Raji (cell line): ENCODE measurements around the gene BTBD9.

Experiments
- POLR2A ChIP-seq: IDR thresholded peaks from 2 replicates; pipeline ENCODE4 v1.6.1; 2011; ENCODE audit warnings: low read depth, low read length, control low read depth; ENCODE audit not compliant: insufficient read depth

The BTBD9 gene

GRCh38 chr6:38192487-38192886 is 447.2 kb downstream of the BTBD9 start:
- TF ChIP-seq POLR2A: no peak

- no peak for TF ChIP-seq POLR2A
Measured at GRCh38 chr6:38192011-38192410, 447.7 kb downstream of the BTBD9 start.

- TF ChIP-seq POLR2A: no peak
Measured at GRCh38 chr6:38191418-38191817, 448.3 kb downstream of the BTBD9 start.

GRCh38 chr6:38188677-38189335 is 450.9 kb downstream of the BTBD9 start:
- no peak for TF ChIP-seq POLR2A

- TF ChIP-seq POLR2A: no peak
Measured at GRCh38 chr6:38187811-38188590, 451.7 kb downstream of the BTBD9 start.

GRCh38 chr6:38187325-38187724 is 452.4 kb downstream of the BTBD9 start:
- no peak for TF ChIP-seq POLR2A

GRCh38 chr6:38185752-38186151 is 454.0 kb downstream of the BTBD9 start:
- TF ChIP-seq POLR2A: no peak

- no peak for TF ChIP-seq POLR2A
Measured at GRCh38 chr6:38185244-38185643, 454.5 kb downstream of the BTBD9 start.

- TF ChIP-seq POLR2A: no peak
Measured at GRCh38 chr6:38184585-38185080, 455.1 kb downstream of the BTBD9 start.

GRCh38 chr6:38183856-38184584 is 455.7 kb downstream of the BTBD9 start:
- TF ChIP-seq POLR2A: no peak

GRCh38 chr6:38182426-38182825 is 457.3 kb downstream of the BTBD9 start:
- no peak for TF ChIP-seq POLR2A

- TF ChIP-seq POLR2A: no peak
Measured at GRCh38 chr6:38180586-38180985, 459.1 kb downstream of the BTBD9 start.

- no peak for TF ChIP-seq POLR2A
Measured at GRCh38 chr6:38179794-38180430, 459.8 kb downstream of the BTBD9 start.

- TF ChIP-seq POLR2A: no peak
Measured at GRCh38 chr6:38179300-38179699, 460.4 kb downstream of the BTBD9 start.

GRCh38 chr6:38178584-38178886 is 461.2 kb downstream of the BTBD9 start:
- no peak for TF ChIP-seq POLR2A
